Measurements from ENCODE around the gene LPAR5.

- TF ChIP-seq, protein P1, sequence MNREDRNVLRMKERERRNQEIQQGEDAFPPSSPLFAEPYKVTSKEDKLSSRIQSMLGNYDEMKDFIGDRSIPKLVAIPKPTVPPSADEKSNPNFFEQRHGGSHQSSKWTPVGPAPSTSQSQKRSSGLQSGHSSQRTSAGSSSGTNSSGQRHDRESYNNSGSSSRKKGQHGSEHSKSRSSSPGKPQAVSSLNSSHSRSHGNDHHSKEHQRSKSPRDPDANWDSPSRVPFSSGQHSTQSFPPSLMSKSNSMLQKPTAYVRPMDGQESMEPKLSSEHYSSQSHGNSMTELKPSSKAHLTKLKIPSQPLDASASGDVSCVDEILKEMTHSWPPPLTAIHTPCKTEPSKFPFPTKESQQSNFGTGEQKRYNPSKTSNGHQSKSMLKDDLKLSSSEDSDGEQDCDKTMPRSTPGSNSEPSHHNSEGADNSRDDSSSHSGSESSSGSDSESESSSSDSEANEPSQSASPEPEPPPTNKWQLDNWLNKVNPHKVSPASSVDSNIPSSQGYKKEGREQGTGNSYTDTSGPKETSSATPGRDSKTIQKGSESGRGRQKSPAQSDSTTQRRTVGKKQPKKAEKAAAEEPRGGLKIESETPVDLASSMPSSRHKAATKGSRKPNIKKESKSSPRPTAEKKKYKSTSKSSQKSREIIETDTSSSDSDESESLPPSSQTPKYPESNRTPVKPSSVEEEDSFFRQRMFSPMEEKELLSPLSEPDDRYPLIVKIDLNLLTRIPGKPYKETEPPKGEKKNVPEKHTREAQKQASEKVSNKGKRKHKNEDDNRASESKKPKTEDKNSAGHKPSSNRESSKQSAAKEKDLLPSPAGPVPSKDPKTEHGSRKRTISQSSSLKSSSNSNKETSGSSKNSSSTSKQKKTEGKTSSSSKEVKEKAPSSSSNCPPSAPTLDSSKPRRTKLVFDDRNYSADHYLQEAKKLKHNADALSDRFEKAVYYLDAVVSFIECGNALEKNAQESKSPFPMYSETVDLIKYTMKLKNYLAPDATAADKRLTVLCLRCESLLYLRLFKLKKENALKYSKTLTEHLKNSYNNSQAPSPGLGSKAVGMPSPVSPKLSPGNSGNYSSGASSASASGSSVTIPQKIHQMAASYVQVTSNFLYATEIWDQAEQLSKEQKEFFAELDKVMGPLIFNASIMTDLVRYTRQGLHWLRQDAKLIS (CRISPR knock-in tag; IDR thresholded peaks at IDR 0.05; ENCODE audit: borderline replicate concordance), result no peak
- TF ChIP-seq, protein P2, sequence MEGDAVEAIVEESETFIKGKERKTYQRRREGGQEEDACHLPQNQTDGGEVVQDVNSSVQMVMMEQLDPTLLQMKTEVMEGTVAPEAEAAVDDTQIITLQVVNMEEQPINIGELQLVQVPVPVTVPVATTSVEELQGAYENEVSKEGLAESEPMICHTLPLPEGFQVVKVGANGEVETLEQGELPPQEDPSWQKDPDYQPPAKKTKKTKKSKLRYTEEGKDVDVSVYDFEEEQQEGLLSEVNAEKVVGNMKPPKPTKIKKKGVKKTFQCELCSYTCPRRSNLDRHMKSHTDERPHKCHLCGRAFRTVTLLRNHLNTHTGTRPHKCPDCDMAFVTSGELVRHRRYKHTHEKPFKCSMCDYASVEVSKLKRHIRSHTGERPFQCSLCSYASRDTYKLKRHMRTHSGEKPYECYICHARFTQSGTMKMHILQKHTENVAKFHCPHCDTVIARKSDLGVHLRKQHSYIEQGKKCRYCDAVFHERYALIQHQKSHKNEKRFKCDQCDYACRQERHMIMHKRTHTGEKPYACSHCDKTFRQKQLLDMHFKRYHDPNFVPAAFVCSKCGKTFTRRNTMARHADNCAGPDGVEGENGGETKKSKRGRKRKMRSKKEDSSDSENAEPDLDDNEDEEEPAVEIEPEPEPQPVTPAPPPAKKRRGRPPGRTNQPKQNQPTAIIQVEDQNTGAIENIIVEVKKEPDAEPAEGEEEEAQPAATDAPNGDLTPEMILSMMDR (IDR thresholded peaks at IDR 0.05), result no peak
- TF ChIP-seq ZNF416 (CRISPR knock-in tag; IDR thresholded peaks at IDR 0.05) (no peak), ZNF232 (CRISPR knock-in tag; IDR thresholded peaks at IDR 0.05) (no peak), RELA (CRISPR knock-in tag; IDR thresholded peaks at IDR 0.05; ENCODE audit: borderline replicate concordance) (no peak), ZBTB43 (CRISPR knock-in tag; IDR thresholded peaks at IDR 0.05) (no peak), CREB1 (CRISPR knock-in tag; IDR thresholded peaks at IDR 0.05) (no peak), ZNF263 (CRISPR knock-in tag; IDR thresholded peaks at IDR 0.05; ENCODE audit: low read depth) (no peak), E2F5 (CRISPR knock-in tag; IDR thresholded peaks at IDR 0.05) (no peak), CREM (CRISPR knock-in tag; IDR thresholded peaks at IDR 0.05) (no peak), E2F4 (CRISPR knock-in tag; IDR thresholded peaks at IDR 0.05; ENCODE audit: borderline replicate concordance, low read depth) (no peak), GABPB1 (CRISPR knock-in tag; IDR thresholded peaks at IDR 0.05) (no peak)
- TF ChIP-seq, protein P3, sequence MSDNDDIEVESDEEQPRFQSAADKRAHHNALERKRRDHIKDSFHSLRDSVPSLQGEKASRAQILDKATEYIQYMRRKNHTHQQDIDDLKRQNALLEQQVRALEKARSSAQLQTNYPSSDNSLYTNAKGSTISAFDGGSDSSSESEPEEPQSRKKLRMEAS (CRISPR knock-in tag; IDR thresholded peaks at IDR 0.05), result no peak
Measured at GRCh38 chr12:6639151-6639801, 3.5 kb upstream of the LPAR5 start.

Data from WTC11 (cell line).